A673 (cell line): Measurements from ENCODE around the gene TDRD3. TPM values are rescaled to one million over a fixed set of nuclear protein-coding genes. Genes with fewer than 3 reads are reported as not detected.

Source experiments
- BruUV-seq: library from RNA; stranded (reverse); fragments of 400-500 nt; replicated peaks from 2 replicates; lab custom pipeline; 2021; lab: Mats Ljungman, UMichigan
- CTCF ChIA-PET: fragments of 300-600 bp; sonication (Branson Sonifier 250); formaldehyde crosslinking; loops from one replicate; lab custom pipeline; 2022; ENCODE audit warnings: antibody characterized with exemption; lab: Charles Lee
- POLR2A ChIA-PET: fragments of 300-600 bp; sonication (Branson Sonifier 250); formaldehyde crosslinking; loops from one replicate; lab custom pipeline; 2022; ENCODE audit warnings: antibody characterized with exemption; ENCODE audit not compliant: low non-redundant PET; lab: Charles Lee
- DNase-seq: peaks from one replicate; pipeline ENCODE4 v3.0.0-alpha.2; 2015; ENCODE audit warnings: low spot score
- H3K27ac ChIP-seq: fragments of 200-600 bp; sonication (generic); 2 replicates; pipeline ENCODE4 v1.5.1; 2016; ENCODE audit warnings: mixed run types, low read depth, mild to moderate bottlenecking, mixed read lengths, antibody characterized with exemption, low read length; ENCODE audit not compliant: poor library complexity, severe bottlenecking
- H3K27me3 ChIP-seq: fragments of 200-600 bp; sonication (generic); replicated peaks from 2 replicates; pipeline ENCODE4 v1.6.1; 2017; ENCODE audit warnings: mixed run types, low read depth, mild to moderate bottlenecking, mixed read lengths, antibody characterized with exemption, low read length; ENCODE audit not compliant: insufficient read depth, poor library complexity
- H3K36me3 ChIP-seq: fragments of 200-600 bp; sonication (generic); 2 replicates; pipeline ENCODE4 v1.6.1; 2016; ENCODE audit warnings: mixed run types, mild to moderate bottlenecking, mixed read lengths, antibody characterized with exemption, low read length; ENCODE audit not compliant: insufficient read depth, poor library complexity, severe bottlenecking
- H3K4me1 ChIP-seq: fragments of 200-600 bp; sonication (generic); 2 replicates; pipeline ENCODE4 v1.6.1; 2017; ENCODE audit warnings: mixed run types, mild to moderate bottlenecking, mixed read lengths, antibody characterized with exemption, low read length; ENCODE audit not compliant: insufficient read depth, poor library complexity, severe bottlenecking
- H3K4me3 ChIP-seq: fragments of 200-600 bp; sonication (generic); 2 replicates; pipeline ENCODE4 v1.5.1; 2016; ENCODE audit warnings: low read depth, mixed run types, mild to moderate bottlenecking, mixed read lengths, low read length; ENCODE audit not compliant: poor library complexity, severe bottlenecking
- H3K9me3 ChIP-seq: fragments of 200-600 bp; sonication (generic); 2 replicates; pipeline ENCODE4 v1.6.1; 2016; ENCODE audit warnings: mixed run types, low read depth, mild to moderate bottlenecking, mixed read lengths, antibody characterized with exemption, low read length; ENCODE audit not compliant: poor library complexity, severe bottlenecking
- EZH2 ChIP-seq: fragments of 200-600 bp; sonication (generic); IDR thresholded peaks from 2 replicates; pipeline ENCODE4 v1.6.1; 2017; ENCODE audit warnings: borderline replicate concordance, low read depth, mild to moderate bottlenecking, mixed read lengths, antibody characterized with exemption, low read length; ENCODE audit not compliant: poor library complexity, severe bottlenecking
- intact Hi-C: fragments of 100-400 bp; cut with micrococcal nuclease; formaldehyde crosslinking; loops from one replicate; pipeline ENCODE4 v1.10.0; 2022; ENCODE audit not compliant: unreplicated experiment
- total RNA-seq: library from RNA; stranded (reverse); gene quantifications from 2 replicates; pipeline ENCODE4 v1.2.3, GENCODE V29; 2021
- TF ChIP-seq, protein P1 (sequence below): fragments of 300-800, 200-600 bp; sonication (generic); conservative IDR thresholded peaks from 2 replicates; pipeline ENCODE4 v1.5.1; 2017; ENCODE audit warnings: low read depth, mild to moderate bottlenecking, antibody characterized with exemption, low read length, moderate library complexity, mixed read lengths

TDRD3 gene
- total RNA-seq, 1 experiment from 2014 or later = 30.7 TPM

DNA sequence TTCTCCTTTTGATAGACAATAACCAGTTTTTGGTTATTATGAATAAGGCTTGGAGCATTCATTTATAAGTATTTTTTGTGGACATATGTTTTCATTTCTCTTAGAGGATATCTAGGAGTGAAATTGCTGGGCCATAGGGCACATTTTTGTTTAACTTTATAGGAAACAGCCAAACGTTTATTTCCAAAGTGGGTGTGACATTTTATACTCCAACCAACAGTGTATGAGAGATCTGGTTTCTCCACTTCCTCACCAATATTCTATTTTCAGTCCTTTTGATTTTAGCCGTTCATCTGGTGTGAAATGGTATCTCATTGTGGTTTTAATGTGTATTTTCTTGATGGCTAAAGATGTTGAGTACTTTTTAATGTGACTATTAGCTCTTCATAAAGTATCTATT is 21.9 kb downstream of the TDRD3 start:
- Histone ChIP-seq H3K36me3 (peaks cover 5% of the 10 kb centered on the region), H3K27ac (no peak overlapping the region), H3K27me3 (no peaks in the 10 kb centered on the region), H3K4me1 (peaks cover 4% of the 10 kb centered on the region), H3K9me3 (peaks cover 12% of the 10 kb centered on the region), H3K4me3 (no peak overlapping the region)
- TF ChIP-seq EZH2 = no peak
- TF ChIP-seq, protein P1, sequence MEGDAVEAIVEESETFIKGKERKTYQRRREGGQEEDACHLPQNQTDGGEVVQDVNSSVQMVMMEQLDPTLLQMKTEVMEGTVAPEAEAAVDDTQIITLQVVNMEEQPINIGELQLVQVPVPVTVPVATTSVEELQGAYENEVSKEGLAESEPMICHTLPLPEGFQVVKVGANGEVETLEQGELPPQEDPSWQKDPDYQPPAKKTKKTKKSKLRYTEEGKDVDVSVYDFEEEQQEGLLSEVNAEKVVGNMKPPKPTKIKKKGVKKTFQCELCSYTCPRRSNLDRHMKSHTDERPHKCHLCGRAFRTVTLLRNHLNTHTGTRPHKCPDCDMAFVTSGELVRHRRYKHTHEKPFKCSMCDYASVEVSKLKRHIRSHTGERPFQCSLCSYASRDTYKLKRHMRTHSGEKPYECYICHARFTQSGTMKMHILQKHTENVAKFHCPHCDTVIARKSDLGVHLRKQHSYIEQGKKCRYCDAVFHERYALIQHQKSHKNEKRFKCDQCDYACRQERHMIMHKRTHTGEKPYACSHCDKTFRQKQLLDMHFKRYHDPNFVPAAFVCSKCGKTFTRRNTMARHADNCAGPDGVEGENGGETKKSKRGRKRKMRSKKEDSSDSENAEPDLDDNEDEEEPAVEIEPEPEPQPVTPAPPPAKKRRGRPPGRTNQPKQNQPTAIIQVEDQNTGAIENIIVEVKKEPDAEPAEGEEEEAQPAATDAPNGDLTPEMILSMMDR = no peak
- ChIA-PET CTCF (no interaction called here), POLR2A (no interaction called here)
- BruUV-seq = no TSS peak
- DNase-seq = no peak
- intact Hi-C loops = no loop called here

GRCh38 chr13:60425332-60425731 is 28.3 kb downstream of the TDRD3 start:
- no peak overlapping the region for H3K27ac ChIP-seq
- BruUV-seq = no TSS peak
- peaks cover 12% of the 10 kb centered on the region for H3K9me3 ChIP-seq
- TF ChIP-seq, protein P1 = no peak
- no peak for TF ChIP-seq EZH2
- H3K27me3 ChIP-seq = no peaks in the 10 kb centered on the region
- H3K4me3 ChIP-seq = no peak overlapping the region
- H3K36me3 ChIP-seq = no peaks in the 10 kb centered on the region
- CTCF ChIA-PET = no interaction called here
- H3K4me1 ChIP-seq = peaks cover 5% of the 10 kb centered on the region
- DNase-seq = no peak
- POLR2A ChIA-PET = no interaction called here
- intact Hi-C loops = no loop called here

DNA sequence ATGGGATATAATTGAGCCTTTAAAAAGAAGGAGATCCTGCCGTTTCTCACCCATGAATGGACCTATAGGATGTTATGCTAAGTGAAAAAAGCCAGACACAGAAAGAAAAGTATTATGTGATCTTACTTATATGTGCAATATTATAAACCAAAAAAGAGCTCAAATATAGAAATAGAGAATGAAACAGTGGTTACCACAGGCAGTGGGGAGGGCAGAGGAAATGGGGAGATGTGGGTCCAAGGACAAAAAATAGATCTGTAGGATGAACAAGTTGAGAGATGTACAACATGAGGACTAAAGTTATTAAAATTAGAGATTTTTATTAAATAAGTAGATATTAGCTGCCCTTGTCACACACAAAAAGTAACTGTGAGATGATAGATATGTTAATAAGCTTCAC is 29.1 kb downstream of the TDRD3 start:
- intact Hi-C loops = no loop called here
- no peak for DNase-seq
- POLR2A ChIA-PET = no interaction called here
- no peaks in the 10 kb centered on the region for H3K36me3 ChIP-seq
- TF ChIP-seq, protein P1 = no peak
- TF ChIP-seq EZH2 = no peak
- CTCF ChIA-PET = no interaction called here
- H3K4me3 ChIP-seq = no peak overlapping the region
- no peak overlapping the region for H3K27ac ChIP-seq
- peaks cover 9% of the 10 kb centered on the region for H3K9me3 ChIP-seq
- no TSS peak for BruUV-seq
- peaks cover 13% of the 10 kb centered on the region for H3K4me1 ChIP-seq
- H3K27me3 ChIP-seq = no peaks in the 10 kb centered on the region
